ENCODE measurements around the gene SEC16A. TPM values are rescaled to one million over a fixed set of nuclear protein-coding genes. Genes with fewer than 3 reads are reported as not detected.

SEC16A gene
- total RNA-seq, 1 experiment from 2014 or later: 56.4 TPM

DNA sequence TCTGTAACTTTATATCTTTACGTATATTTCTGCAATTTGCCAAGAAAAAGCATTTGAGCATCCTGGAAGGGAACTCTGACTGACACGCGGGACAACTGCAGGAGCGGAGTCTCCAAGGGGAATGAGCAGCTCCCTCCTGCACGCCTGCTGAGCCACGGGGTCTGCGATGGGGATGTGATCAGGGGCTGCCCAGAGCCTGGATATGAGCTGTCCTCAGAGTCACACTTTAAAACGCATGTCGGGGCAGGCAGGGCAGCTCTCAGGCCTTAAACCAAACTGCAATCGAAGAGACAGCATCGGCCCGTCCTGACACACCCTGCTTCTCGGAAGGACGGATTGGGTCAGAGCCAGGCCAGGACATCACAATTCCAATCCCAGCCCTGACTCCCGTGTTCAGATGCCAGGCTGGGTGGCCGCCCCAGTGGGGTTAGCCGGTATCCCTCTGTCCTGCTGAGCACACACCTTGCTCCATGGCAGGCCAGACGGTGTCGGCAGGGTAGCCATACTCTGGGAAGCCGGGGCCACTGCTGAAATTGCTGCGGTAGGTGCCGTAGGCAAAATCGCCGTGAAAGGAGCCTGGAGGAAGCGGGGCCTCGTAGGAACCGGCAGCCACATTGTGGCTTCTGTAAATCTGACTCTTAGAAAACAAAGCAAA, 17.2 kb downstream of the SEC16A start:
- no peak overlapping the region for H3K9ac ChIP-seq (ENCODE audit: extremely low read depth, insufficient read length, low read length)
- no peak overlapping the region for H2BK20ac ChIP-seq (ENCODE audit: low read depth, low read length, poor library complexity, severe bottlenecking)
- H2AFZ ChIP-seq (ENCODE audit: low read length): no peak overlapping the region
- peaks cover 4% of the 10 kb centered on the region for H3K79me1 ChIP-seq (ENCODE audit: insufficient read depth, low read depth, low read length, poor library complexity, severe bottlenecking)
- TF ChIP-seq, protein P1, sequence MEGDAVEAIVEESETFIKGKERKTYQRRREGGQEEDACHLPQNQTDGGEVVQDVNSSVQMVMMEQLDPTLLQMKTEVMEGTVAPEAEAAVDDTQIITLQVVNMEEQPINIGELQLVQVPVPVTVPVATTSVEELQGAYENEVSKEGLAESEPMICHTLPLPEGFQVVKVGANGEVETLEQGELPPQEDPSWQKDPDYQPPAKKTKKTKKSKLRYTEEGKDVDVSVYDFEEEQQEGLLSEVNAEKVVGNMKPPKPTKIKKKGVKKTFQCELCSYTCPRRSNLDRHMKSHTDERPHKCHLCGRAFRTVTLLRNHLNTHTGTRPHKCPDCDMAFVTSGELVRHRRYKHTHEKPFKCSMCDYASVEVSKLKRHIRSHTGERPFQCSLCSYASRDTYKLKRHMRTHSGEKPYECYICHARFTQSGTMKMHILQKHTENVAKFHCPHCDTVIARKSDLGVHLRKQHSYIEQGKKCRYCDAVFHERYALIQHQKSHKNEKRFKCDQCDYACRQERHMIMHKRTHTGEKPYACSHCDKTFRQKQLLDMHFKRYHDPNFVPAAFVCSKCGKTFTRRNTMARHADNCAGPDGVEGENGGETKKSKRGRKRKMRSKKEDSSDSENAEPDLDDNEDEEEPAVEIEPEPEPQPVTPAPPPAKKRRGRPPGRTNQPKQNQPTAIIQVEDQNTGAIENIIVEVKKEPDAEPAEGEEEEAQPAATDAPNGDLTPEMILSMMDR (conservative IDR thresholded peaks at IDR 0.05): no peak
- peaks cover 53 to 88% (median 84%) of the 10 kb centered on the region in 3 experiments; a peak in 6 of 7 replicates for H3K36me3 Mint-ChIP-seq (ENCODE audit: insufficient read depth in 1 of 3, low read depth in 3 of 3)
- H3K27ac Mint-ChIP-seq: peak overlapping the region in 1 of 3 experiments; percentile 70; a peak in 1 of 7 replicates
- no peak overlapping the region for H2BK120ac ChIP-seq (ENCODE audit: low read depth, low read length, poor library complexity, severe bottlenecking)
- H3K4me3 Mint-ChIP-seq: no peak overlapping the region
- no peak overlapping the region for H4K8ac ChIP-seq (replicated peaks; ENCODE audit: insufficient read length, low read depth, low read length)
- H3K4ac ChIP-seq (ENCODE audit: low read depth, low read length): no peak overlapping the region
- H3K27me3 Mint-ChIP-seq (ENCODE audit: low read depth): no peaks in the 10 kb centered on the region
- H3K4me2 ChIP-seq (ENCODE audit: insufficient read depth, insufficient read length, low read length): no peak overlapping the region
- H3K27me3 ChIP-seq (ENCODE audit: insufficient read depth, low read length): no peaks in the 10 kb centered on the region
- H4K91ac ChIP-seq (ENCODE audit: insufficient read length, low read depth, low read length): no peak overlapping the region
- H2BK5ac ChIP-seq (ENCODE audit: insufficient read length, low read length): no peak overlapping the region
- H2AK5ac ChIP-seq (ENCODE audit: insufficient read length, low read length): no peak overlapping the region
- peaks cover 8% of the 10 kb centered on the region; the same call in 1 of the 2 replicates for H3K79me2 ChIP-seq (ENCODE audit: insufficient read depth, low read length)
- WGBS (ENCODE audit: extremely low coverage, insufficient read length, low lambda C conversion rate): no CpG with 5 or more reads among the region's 27 CpGs
- H4K20me1 ChIP-seq (ENCODE audit: control insufficient read depth, insufficient read depth, insufficient read length): no peaks in the 10 kb centered on the region
- H3K18ac ChIP-seq (ENCODE audit: insufficient read length, low read depth, low read length): no peak overlapping the region
- no peak overlapping the region for H3K14ac ChIP-seq (ENCODE audit: insufficient read depth, low read length)
- no peak overlapping the region for H3K27ac ChIP-seq (ENCODE audit: insufficient read length, low read depth, low read length)
- H3K23me2 ChIP-seq (ENCODE audit: insufficient read length, low read depth, low read length, poor library complexity, severe bottlenecking): no peaks in the 10 kb centered on the region
- no peak for DNase-seq
- no peaks in the 10 kb centered on the region for H3K4me1 ChIP-seq (ENCODE audit: insufficient read depth, low read length)
- no peaks in the 10 kb centered on the region for H3K9me3 ChIP-seq (ENCODE audit: control insufficient read depth, low read depth, low read length)
- no peak overlapping the region for H4K5ac ChIP-seq (ENCODE audit: insufficient read length, low read depth, low read length)
- H2BK15ac ChIP-seq (ENCODE audit: low read depth, low read length): no peak overlapping the region
- H3K9me3 Mint-ChIP-seq: no peaks in the 10 kb centered on the region
- H3K23ac ChIP-seq (ENCODE audit: insufficient read length, low read depth, low read length): no peak overlapping the region
- H3T11ph ChIP-seq (ENCODE audit: low read length): no peak overlapping the region
- H3K4me1 Mint-ChIP-seq: no peaks in the 10 kb centered on the region
- no peak overlapping the region for H2BK12ac ChIP-seq (ENCODE audit: insufficient read length, low read depth, low read length)
- no peak overlapping the region for H3K56ac ChIP-seq (ENCODE audit: insufficient read length, low read depth, low read length)
